ENCODE measurements around the gene PEMT.

- TF ChIP-seq CTCF (conservative IDR thresholded peaks at IDR 0.05; ENCODE audit: low read depth, low read length) (no peak), EZH2 (IDR thresholded peaks at IDR 0.05; ENCODE audit: low read length, unreplicated experiment) (no peak), EZH2phosphoT487 (IDR thresholded peaks at IDR 0.05; ENCODE audit: borderline replicate concordance, low read length) (no peak)
Measured at GRCh38 chr17:17582372-17582771, 9.1 kb downstream of the PEMT start.

All from PC-3 (cell line).